GM12878 (cell line): ENCODE data around the gene RAI2.

Source experiments
- JUND ChIP-seq: IDR thresholded peaks from 2 replicates; pipeline ENCODE4 v1.6.1; 2012; ENCODE audit warnings: low read depth, mild to moderate bottlenecking, low read length, improper control_type of control experiment, moderate library complexity
- NFIC ChIP-seq: IDR thresholded peaks from 2 replicates; pipeline ENCODE4 v1.6.1; 2012; ENCODE audit warnings: low read depth, mild to moderate bottlenecking, inconsistent platforms, low read length, moderate library complexity

- TF ChIP-seq JUND (no peak), NFIC (no peak)
These were observed 68.3 kb downstream of the RAI2 start for GRCh38 chrX:17792826-17793225.
